ENCODE measurements around the gene SPP1.

- TF ChIP-seq, protein P1, sequence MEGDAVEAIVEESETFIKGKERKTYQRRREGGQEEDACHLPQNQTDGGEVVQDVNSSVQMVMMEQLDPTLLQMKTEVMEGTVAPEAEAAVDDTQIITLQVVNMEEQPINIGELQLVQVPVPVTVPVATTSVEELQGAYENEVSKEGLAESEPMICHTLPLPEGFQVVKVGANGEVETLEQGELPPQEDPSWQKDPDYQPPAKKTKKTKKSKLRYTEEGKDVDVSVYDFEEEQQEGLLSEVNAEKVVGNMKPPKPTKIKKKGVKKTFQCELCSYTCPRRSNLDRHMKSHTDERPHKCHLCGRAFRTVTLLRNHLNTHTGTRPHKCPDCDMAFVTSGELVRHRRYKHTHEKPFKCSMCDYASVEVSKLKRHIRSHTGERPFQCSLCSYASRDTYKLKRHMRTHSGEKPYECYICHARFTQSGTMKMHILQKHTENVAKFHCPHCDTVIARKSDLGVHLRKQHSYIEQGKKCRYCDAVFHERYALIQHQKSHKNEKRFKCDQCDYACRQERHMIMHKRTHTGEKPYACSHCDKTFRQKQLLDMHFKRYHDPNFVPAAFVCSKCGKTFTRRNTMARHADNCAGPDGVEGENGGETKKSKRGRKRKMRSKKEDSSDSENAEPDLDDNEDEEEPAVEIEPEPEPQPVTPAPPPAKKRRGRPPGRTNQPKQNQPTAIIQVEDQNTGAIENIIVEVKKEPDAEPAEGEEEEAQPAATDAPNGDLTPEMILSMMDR (IDR thresholded peaks at IDR 0.05; ENCODE audit: low read depth, low read length, poor library complexity, severe bottlenecking): no peak
- no peak for TF ChIP-seq EZH2phosphoT487 (IDR thresholded peaks at IDR 0.05; ENCODE audit: borderline replicate concordance, low read length)
These were observed 37.1 kb downstream of the SPP1 start for GRCh38 chr4:88012647-88013046.
